Heart left ventricle (tissue), 16 donors: Measurements from ENCODE around the gene GPER1. TPM values are rescaled to one million over a fixed set of nuclear protein-coding genes. Genes with fewer than 3 reads are reported as not detected.

ENCODE experiments used
- ATAC-seq, 4 donors: fragments of 200-7000 bp; cut with Tn5 transposase; one replicate each; pipeline ENCODE4 v1.9.1; 2020 to 2022; ENCODE audit warnings: moderate library complexity in 4 of 4, mild to moderate bottlenecking in 3 of 4, moderate number of reproducible peaks in 1 of 4
- DNase-seq, 5 donors: peaks; one replicate each; pipeline ENCODE4 v3.0.0-alpha.2; 2020
- H3K27ac ChIP-seq, 12 donors: fragments of 200-600 bp; sonication (generic) in 4 of 12; one replicate each; pipeline versions ENCODE4 v1.5.0 to v1.8.0; 2016 to 2022; ENCODE audit warnings: mild to moderate bottlenecking in 2 of 12
- H3K27me3 ChIP-seq, 9 donors: fragments of 200-600 bp; sonication (generic) in 2 of 9; one replicate each; pipeline versions ENCODE4 v1.5.1 to v1.8.0; 2016 to 2022; ENCODE audit warnings: mild to moderate bottlenecking in 3 of 9
- H3K36me3 ChIP-seq, 9 donors: fragments of 200-600 bp; sonication (generic) in 2 of 9; one replicate each; pipeline versions ENCODE4 v1.5.0 to v1.8.0; 2018 to 2022; ENCODE audit warnings: mild to moderate bottlenecking in 2 of 9
- H3K4me1 ChIP-seq, 12 donors: fragments of 200-600 bp; sonication (generic) in 4 of 12; one replicate each; pipeline versions ENCODE4 v1.5.0 to v1.8.0; 2016 to 2022; ENCODE audit warnings: mild to moderate bottlenecking in 3 of 12
- H3K4me3 ChIP-seq, 12 donors: fragments of 200-600 bp; sonication (generic) in 4 of 12; one replicate each; pipeline versions ENCODE4 v1.5.0 to v1.8.0; 2017 to 2022; ENCODE audit warnings: mild to moderate bottlenecking in 9 of 12, moderate library complexity in 4 of 12
- H3K9me3 ChIP-seq, 12 donors: fragments of 200-600 bp; sonication (generic) in 4 of 12; one replicate each; pipeline versions ENCODE4 v1.5.0 to v1.8.0; 2016 to 2022; ENCODE audit warnings: mild to moderate bottlenecking in 1 of 12
- CTCF ChIP-seq, 12 donors: fragments of 200-600 bp; sonication (generic) in 4 of 12; IDR thresholded peaks; one replicate each; pipeline versions ENCODE4 v1.5.0 to v1.8.0; 2018 to 2022; ENCODE audit warnings: antibody characterized with exemption in 12 of 12, mild to moderate bottlenecking in 5 of 12
- POLR2A ChIP-seq, 2 donors: fragments of 450-650 bp; IDR thresholded peaks; one replicate each; pipeline ENCODE4 v1.6.1; 2017; ENCODE audit warnings: antibody characterized with exemption in 2 of 2, mild to moderate bottlenecking in 2 of 2, moderate library complexity in 2 of 2
- WGBS, 4 donors: extraction: QIAGEN DNeasy Blood & Tissue Kit in 2 of 4; methylation state at CpG; one replicate each; pipeline versions ENCODE4 v1.1.5 to v1.1.7; 2013 to 2018; 5-methylcytosine and 5-hydroxymethylcytosine counted together
- intact Hi-C, 10 donors: fragments of 100-400 bp; cut with DNase I; formaldehyde crosslinking; loops; one replicate each; pipeline versions ENCODE4 v1.11.1 to v1.14.2; 2022
- polyA plus RNA-seq, 2 donors: library from polyadenylated mRNA; stranded (reverse); fragments of 200-250 nt; gene quantifications; one replicate each; pipeline ENCODE4 v1.2.3, GENCODE V29; 2013
- total RNA-seq, 9 donors: library from RNA; depleted of rRNA in 2 of 9; stranded (reverse); fragments of >200 nt in 2 of 9; fragmentation: NEBNext Ultra II Directional in 3 of 9; extraction: Animal tissue kit (Norgen Biotek cat#: 25700) in 3 of 9; gene quantifications; one replicate each; pipeline versions ENCODE4 v1.1.0 to v1.2.4, GENCODE V29; 2016 to 2023
- donor health status: ischemic (EF 13 %, LVEDD 7.1; RV severe dilation, severe dysfunction).
- donor health status: healthy with polysubstance abuse.
- donor health status: DM: no; HTN: yes; CAD: no.
- donor health status: DM: no; HTN: no; CAD: no.
- donor health status: ischemic (EF 25% LVEDD 6.9; RV normal size, moderate dysfunction).
- donor health status: ischemic (EF 25% LVEDD 5.7; RV mildly dilated, moderate dysfunction).
- donor health status: healthy.
- donor health status: DM: yes; HTN: yes; CAD: no.
- donor health status: ischemic (EF 35%, LVEDD 5.7; RV mildly dilated, moderate dysfunction).
- donor health status: nonischemic (EF 11% LVEDD 7.7; RV severe dilation, severe dysfunction).
- donor health status: DM: yes; HTN: yes; CAD: no.
- donor health status: PGD.
- donor health status: ischemic (EF 29% LVEDD 5.4; RV normal size, mild dysfunction).
- donor health status: nonischemic (EF 23%, LVEDD 6.1; RV moderate dilation, normal function).

GPER1 gene
- total and polyA plus RNA-seq, 11 donors, result 1.4 to 8.8 (median 2.8) TPM

DNA sequence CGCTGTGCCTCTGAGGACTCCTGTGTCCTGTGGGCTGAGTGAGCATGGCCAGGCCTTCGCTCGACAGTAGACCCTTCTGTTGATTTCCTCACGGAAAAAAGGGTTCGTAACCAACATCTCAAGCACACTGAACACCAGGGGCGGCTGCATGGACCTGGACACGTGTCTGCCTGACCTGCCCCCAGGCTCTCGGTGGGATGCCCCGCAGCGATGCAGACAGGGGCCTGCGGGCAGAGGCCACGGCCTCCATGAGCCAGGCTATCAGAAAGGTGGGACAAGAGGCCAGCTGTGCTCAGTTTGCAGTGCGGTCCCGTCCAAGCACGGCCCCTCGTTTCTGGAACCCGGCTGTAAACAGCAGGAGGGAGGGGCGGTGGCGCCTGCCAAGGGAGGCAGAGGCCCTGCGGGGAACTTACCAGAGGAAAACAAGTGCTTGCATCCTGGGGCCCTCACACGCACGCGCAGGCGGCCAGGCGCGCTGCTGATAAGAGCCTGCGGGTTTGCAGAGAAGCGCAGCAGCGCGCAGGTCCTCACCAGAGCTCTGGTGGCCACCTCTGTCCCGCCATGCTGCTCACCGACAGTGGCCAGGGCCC lies 33.0 kb upstream of the GPER1 start:
- Histone ChIP-seq H3K4me3 (peak overlapping the region; percentile 0 to 57 (median 50)), H3K36me3 (peaks cover 0 to 13% (median 0%) of the 10 kb centered on the region in 9 donors), H3K9me3 (no peaks in the 10 kb centered on the region), H3K27ac (peak overlapping the region; percentile 41 to 97 (median 85)), H3K4me1 (peaks cover 4 to 75% (median 65%) of the 10 kb centered on the region in 12 donors), H3K27me3 (peaks cover 0 to 5% (median 0%) of the 10 kb centered on the region in 9 donors)
- ATAC-seq, result peak; percentile 68 to 76 (median 73)
- WGBS, 4 donors, result 13 to 29% (median 16%) methylated on average over 21 to 32 of the region's 32 CpGs
- peak; percentile 78 to 91 (median 88) for DNase-seq
- TF ChIP-seq CTCF (IDR thresholded peaks at IDR 0.05) (no peak), POLR2A (IDR thresholded peaks at IDR 0.05) (peak in 1 of 2 donors; percentile 60)
- intact Hi-C loops, result no loop called here

GRCh38 chr7:1055491-1055955 lies 32.4 kb upstream of the GPER1 start:
- Histone ChIP-seq H3K4me1 (peaks cover 4 to 75% (median 66%) of the 10 kb centered on the region in 12 donors), H3K27ac (peak overlapping the region; percentile 41 to 97 (median 85)), H3K4me3 (peak overlapping the region; percentile 0 to 57 (median 50)), H3K36me3 (peaks cover 0 to 13% (median 0%) of the 10 kb centered on the region in 9 donors), H3K27me3 (peaks cover 0 to 5% (median 0%) of the 10 kb centered on the region in 9 donors), H3K9me3 (no peaks in the 10 kb centered on the region)
- 23 to 42% (median 27%) methylated on average over 6 to 15 of the region's 15 CpGs for WGBS, 4 donors
- ATAC-seq (no peak), DNase-seq (peak in 1 of 5 donors; percentile 31)
- intact Hi-C loops, result no loop called here
- no peak for TF ChIP-seq POLR2A (IDR thresholded peaks at IDR 0.05)
- no peak for TF ChIP-seq CTCF (IDR thresholded peaks at IDR 0.05)

GRCh38 chr7:1055956-1056784 lies 31.7 kb upstream of the GPER1 start:
- WGBS, 4 donors, result 42 to 61% (median 54%) methylated on average over 26 to 36 of the region's 36 CpGs
- DNase-seq (peak in 4 of 5 donors; percentile 58 to 75 (median 62)), ATAC-seq (peak in 3 of 4 donors; percentile 27 to 41 (median 31))
- Histone ChIP-seq H3K27me3 (peaks cover 0 to 5% (median 0%) of the 10 kb centered on the region in 9 donors), H3K27ac (peak overlapping the region; percentile 41 to 97 (median 85)), H3K9me3 (no peaks in the 10 kb centered on the region), H3K4me3 (peak overlapping the region; percentile 0 to 57 (median 50)), H3K36me3 (peaks cover 0 to 13% (median 0%) of the 10 kb centered on the region in 9 donors), H3K4me1 (peaks cover 4 to 75% (median 66%) of the 10 kb centered on the region in 12 donors)
- intact Hi-C loops, result no loop called here
- TF ChIP-seq POLR2A (IDR thresholded peaks at IDR 0.05) (no peak), CTCF (IDR thresholded peaks at IDR 0.05) (no peak)
